HepG2 (cell line): Measurements from ENCODE around the gene AXIN1. TPM values are rescaled to one million over a fixed set of nuclear protein-coding genes. Genes with fewer than 3 reads are reported as not detected.

Source experiments
- ATAC-seq: fragments of 200-7000 bp; cut with Tn5 transposase; 3 replicates; pipeline ENCODE4 v1.9.1; 2020; ENCODE audit warnings: mild to moderate bottlenecking, moderate library complexity
- BruUV-seq: library from RNA; stranded (reverse); fragments of 400-500 nt; replicated peaks from 2 replicates; lab custom pipeline; 2021; lab: Mats Ljungman, UMichigan
- CTCF ChIA-PET: fragments of 300-600 bp; formaldehyde crosslinking; extraction: SDS; loops from one replicate; lab custom pipeline; 2021; ENCODE audit warnings: low total read pairs, inconsistent platforms, low intra/inter-chr PET ratio; lab: Yijun Ruan, JAX
- POLR2A ChIA-PET: fragments of 350-600 bp; sonication (Branson Sonifier 250); formaldehyde crosslinking; loops from one replicate; lab custom pipeline; 2020; ENCODE audit warnings: antibody characterized with exemption, inconsistent platforms; lab: Yijun Ruan, JAX
- DNase-seq: peaks from one replicate; pipeline ENCODE4 v3.0.0-alpha.2; 2015; ENCODE audit warnings: low spot score
- FAIRE-seq: peaks from 3 replicates; lab custom pipeline; 2011; peaks lifted over from hg19 to GRCh38; lab: Jason Lieb, UNC
- H2AFZ ChIP-seq: one replicate; pipeline ENCODE4 v1.6.1; 2011; ENCODE audit warnings: low read length, inconsistent platforms
- H3K27ac ChIP-seq: fragments of 300-600 bp; 3 replicates; pipeline ENCODE4 v1.8.0; 2011; ENCODE audit warnings: mixed run types, mild to moderate bottlenecking, mixed read lengths, low read length, inconsistent platforms; ENCODE audit not compliant: insufficient read depth; ENCODE audit errors: extremely low read length
- H3K27me3 ChIP-seq, 2 experiments: fragments of 200-600 bp in 1 of 2; 2 replicates in 1 of 2; 3 replicates in 1 of 2; pipeline versions ENCODE4 v1.6.0 to v1.8.0; 2011; ENCODE audit warnings: low read length in 2 of 2, mild to moderate bottlenecking in 2 of 2, moderate library complexity in 2 of 2, inconsistent platforms in 1 of 2; ENCODE audit not compliant: insufficient read depth in 2 of 2, control insufficient read depth in 1 of 2
- H3K36me3 ChIP-seq, 2 experiments: fragments of 200-600 bp in 1 of 2; replicated peaks in 1 of 2; 2 replicates in 1 of 2; 3 replicates in 1 of 2; pipeline versions ENCODE4 v1.5.1 to v1.8.0; 2011; ENCODE audit warnings: low read length in 2 of 2, inconsistent platforms in 1 of 2; ENCODE audit not compliant: insufficient read depth in 2 of 2, control insufficient read depth in 1 of 2
- H3K4me1 ChIP-seq: 2 replicates; pipeline ENCODE4 v1.5.1; 2012; ENCODE audit warnings: low read length, inconsistent platforms; ENCODE audit not compliant: insufficient read depth
- H3K4me2 ChIP-seq: 2 replicates; pipeline ENCODE4 v1.6.0; 2011; ENCODE audit warnings: low read depth, low read length, inconsistent platforms
- H3K4me3 ChIP-seq, 3 experiments: fragments of 200-600 bp in 1 of 3; sonication (generic), shearing (Covaris generic) in 1 of 3; replicated peaks in 1 of 3; 2 replicates each; pipeline ENCODE4 v1.5.1; 2011 to 2016; ENCODE audit warnings: low read length in 3 of 3, inconsistent platforms in 2 of 3, low read depth in 2 of 3, mild to moderate bottlenecking in 2 of 3, control low read depth in 1 of 3, mixed read lengths in 1 of 3; ENCODE audit not compliant: insufficient read depth in 1 of 3
- H3K79me2 ChIP-seq: one replicate; pipeline ENCODE4 v1.6.1; 2011; ENCODE audit warnings: low read length, inconsistent platforms; ENCODE audit not compliant: insufficient read depth
- H3K9ac ChIP-seq: 2 replicates; pipeline ENCODE4 v1.6.0; 2011; ENCODE audit warnings: mild to moderate bottlenecking, low read depth, low read length, inconsistent platforms; ENCODE audit not compliant: insufficient read depth
- H3K9me3 ChIP-seq: 2 replicates; pipeline ENCODE4 v1.5.1; 2012; ENCODE audit warnings: mild to moderate bottlenecking, low read length
- H4K20me1 ChIP-seq: 2 replicates; pipeline ENCODE4 v1.6.0; 2011; ENCODE audit warnings: inconsistent platforms, mild to moderate bottlenecking, low read length, moderate library complexity; ENCODE audit not compliant: insufficient read depth
- NFYB ChIP-seq: sonication (generic); formaldehyde crosslinking; IDR thresholded peaks from 2 replicates; pipeline ENCODE4 v1.4.0; 2020; ENCODE audit warnings: missing genetic modification reagents
- NFYC ChIP-seq: IDR thresholded peaks from 2 replicates; pipeline ENCODE4 v1.6.1; 2016; ENCODE audit warnings: missing genetic modification reagents, missing compliant biosample characterization
- PRDM15 ChIP-seq: sonication (generic); formaldehyde crosslinking; IDR thresholded peaks from 2 replicates; pipeline ENCODE4 v1.4.0; 2020; ENCODE audit warnings: missing genetic modification reagents
- SATB2 ChIP-seq: sonication (generic); formaldehyde crosslinking; IDR thresholded peaks from 2 replicates; pipeline ENCODE4 v1.5.0; 2020; ENCODE audit warnings: missing genetic modification reagents
- SNRNP70 ChIP-seq: fragments of 200-400 bp; formaldehyde crosslinking; IDR thresholded peaks from 2 replicates; pipeline ENCODE4 v1.6.1; 2017; ENCODE audit warnings: mild to moderate bottlenecking, low read depth, low read length, moderate library complexity
- ZNF710 ChIP-seq: sonication (generic); formaldehyde crosslinking; IDR thresholded peaks from 2 replicates; pipeline ENCODE4 v1.5.0; 2020; ENCODE audit warnings: mild to moderate bottlenecking, missing genetic modification reagents, borderline replicate concordance
- ZNF747 ChIP-seq: sonication (generic); formaldehyde crosslinking; IDR thresholded peaks from 2 replicates; pipeline ENCODE4 v1.8.1; 2023; ENCODE audit warnings: missing genetic modification reagents, mild to moderate bottlenecking, borderline replicate concordance
- WGBS: methylation state at CpG from one replicate; pipeline ENCODE4 v1.1.6; 2017; ENCODE audit warnings: low lambda C conversion rate; 5-methylcytosine and 5-hydroxymethylcytosine counted together
- in situ Hi-C: cut with HindIII; loops from 2 replicates; pipeline ENCODE4 v1.10.0; 2017; ENCODE audit warnings: low pct_unique_long_range_greater_than_20kb; ENCODE audit not compliant: extremely low pct_ligation_motif_present
- intact Hi-C: fragments of 100-400 bp; cut with micrococcal nuclease; formaldehyde crosslinking; loops from one replicate; pipeline ENCODE4 v1.10.0; 2022; ENCODE audit not compliant: unreplicated experiment
- polyA plus RNA-seq, 8 experiments: library from polyadenylated mRNA; depleted of rRNA in 3 of 8; stranded (reverse) in 7 of 8; unstranded in 1 of 8; fragments of >200 nt; fragmentation: Illumina TruSeq in 4 of 8; extraction: Trizol in 4 of 8; gene quantifications; 2 replicates each; pipeline versions ENCODE4 v1.2.1 to v1.2.3, GENCODE V29; 2011 to 2016; ENCODE audit warnings: low read depth in 4 of 8, missing spikeins in 1 of 8, mixed read lengths in 1 of 8; ENCODE audit not compliant: insufficient read depth in 1 of 8
- total RNA-seq, 5 experiments: library from RNA; depleted of rRNA; stranded (reverse); fragments of >200 nt; fragmentation: Illumina TruSeq; extraction: Trizol; gene quantifications; 2 replicates each; pipeline ENCODE4 v1.2.3, GENCODE V29; 2016; ENCODE audit warnings: low read depth in 1 of 5

AXIN1 gene
- total and polyA plus RNA-seq, 2 of the 13 experiments (the other 11 are each of a cell fraction or from before 2014, with no cell fraction given) = 24.0 to 26.0 TPM

- TF ChIP-seq SNRNP70 (no peak), ZNF710 (CRISPR knock-in tag) (no peak), PRDM15 (CRISPR knock-in tag) (no peak), SATB2 (CRISPR knock-in tag) (no peak)
- TF ChIP-seq, all 625 proteins: peak for 0
Observed at GRCh38 chr16:279531-279930, 73.0 kb downstream of the AXIN1 start (continued).

GRCh38 chr16:278863-279366 lies 73.6 kb downstream of the AXIN1 start:
- Histone ChIP-seq H4K20me1 (no peaks in the 10 kb centered on the region), H3K9me3 (no peaks in the 10 kb centered on the region)
- WGBS = 53% methylated on average over 6 of the region's 6 CpGs
- TF ChIP-seq PRDM15 (CRISPR knock-in tag) (peak; percentile 84), ZNF747 (CRISPR knock-in tag) (no peak), NFYC (peak; percentile 59), NFYB (CRISPR knock-in tag) (peak; percentile 67)
- TF ChIP-seq, all 625 proteins: peak for 3
- no peak for ATAC-seq
- intact Hi-C loops (no loop called here), in situ Hi-C loops (no loop called here)
- Histone ChIP-seq H3K4me2 (no peak overlapping the region), H3K4me3 (no peak overlapping the region), H3K79me2 (no peaks in the 10 kb centered on the region), H3K27ac (no peak overlapping the region), H3K9ac (no peak overlapping the region), H2AFZ (no peak overlapping the region), H3K4me1 (peaks cover 20% of the 10 kb centered on the region), H3K27me3 (peaks cover 12 to 65% of the 10 kb centered on the region in 2 experiments), H3K36me3 (no peaks in the 10 kb centered on the region)
- ChIA-PET POLR2A (interaction anchor here (2.3 kb wide), 1 partner anchor 44 kb away, joined by 7 read pairs; the partner anchor contains the start of gene FAM234A), CTCF (no interaction called here)
- FAIRE-seq = no peak
- peak; percentile 12 for DNase-seq
- BruUV-seq = no TSS peak
